NOMO-1 treated with DMSO at 0.1 percent for 48 hours (cell line): ENCODE results near the gene SQOR.

Experiments used
- DNase-seq: peaks from one replicate; lab custom pipeline; 2025; ENCODE audit not compliant: unreplicated experiment; lab: John Stamatoyannopoulos, UW

Gene SQOR

DNA sequence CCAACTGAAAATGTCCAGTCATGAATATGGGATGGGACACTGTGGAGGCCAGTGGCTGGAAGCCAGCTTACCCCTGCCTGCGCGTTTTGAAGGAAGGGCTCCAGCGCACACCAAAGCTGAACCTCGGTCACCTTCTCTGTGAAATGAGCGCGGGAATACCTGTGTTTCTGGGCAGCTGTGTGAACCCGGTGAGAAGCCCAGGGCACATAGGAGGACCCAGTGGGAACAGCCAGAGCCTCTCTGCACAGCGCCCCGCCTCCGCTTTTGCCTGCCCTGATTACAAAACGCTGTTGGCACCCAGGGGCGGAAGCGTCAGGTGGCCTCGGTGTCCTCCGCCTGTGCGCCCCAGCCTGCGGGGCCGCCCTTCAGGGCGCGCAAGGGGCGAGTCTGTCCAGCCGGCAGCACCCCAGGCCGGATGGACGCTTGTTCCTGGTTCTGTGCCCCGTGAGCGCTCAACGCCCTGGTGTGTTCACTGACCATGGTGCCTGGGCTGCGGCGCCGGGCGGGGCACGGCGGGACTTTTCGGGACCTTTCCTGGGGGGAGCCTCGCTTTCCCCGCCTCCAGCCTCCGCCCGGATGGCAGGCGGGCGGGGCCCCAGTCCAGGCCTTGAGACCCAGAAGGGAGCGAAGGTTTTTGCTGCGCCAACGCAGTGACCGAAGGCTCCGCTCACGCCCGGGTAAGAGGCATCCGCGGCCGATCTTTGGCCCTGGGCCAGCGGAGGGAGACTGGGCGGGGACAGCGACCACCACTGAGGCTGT, at the start of gene SQOR:
SQOR (plus strand) TSS at position 598 of the 759 bp plus-strand sequence. CDS start 23,895 bp downstream, outside the sequence.
- peak; percentile 84 for DNase-seq

DNA sequence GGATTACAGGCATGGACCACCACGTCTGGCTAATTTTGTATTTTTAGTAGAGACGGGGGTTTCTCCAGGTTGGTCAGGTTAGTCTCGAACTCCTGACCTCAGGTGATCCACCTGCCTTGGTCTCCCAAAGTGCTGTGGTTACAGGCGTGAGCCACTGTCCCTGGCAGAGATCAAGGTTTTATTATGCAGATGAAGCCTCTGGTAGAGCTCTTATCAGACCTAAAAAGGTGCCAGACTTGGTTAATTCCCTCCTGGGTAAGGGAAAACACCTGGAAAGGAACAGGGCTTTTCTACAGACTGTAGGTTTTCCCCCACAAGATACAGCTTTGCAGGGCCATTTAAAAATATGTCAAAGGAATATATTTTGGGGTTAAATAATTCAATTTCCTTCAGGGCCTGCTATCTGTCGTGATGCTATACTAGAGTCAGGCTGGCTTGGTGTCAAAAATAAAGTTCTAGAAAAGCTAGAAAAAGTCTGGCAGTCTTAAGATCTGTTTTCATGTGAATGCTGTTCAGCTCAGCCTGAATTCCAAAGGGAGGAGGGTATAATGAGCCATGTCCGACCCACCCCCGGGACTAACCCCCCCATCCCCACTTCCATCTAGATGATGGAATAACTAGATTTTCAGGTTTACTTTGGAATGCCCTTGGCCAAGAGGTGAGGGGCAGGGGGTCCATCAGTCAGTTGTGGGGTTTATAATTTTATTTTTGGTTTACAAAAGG, 49.6 kb upstream of the SQOR start:
- no peak for DNase-seq

GRCh38 chr15:45586125-45586524, 48.7 kb upstream of the SQOR start:
- no peak for DNase-seq

- no peak for DNase-seq
Measured at GRCh38 chr15:45586601-45587094, 48.2 kb upstream of the SQOR start.

- DNase-seq, result peak; percentile 86
Measured at GRCh38 chr15:45587095-45587862, 47.5 kb upstream of the SQOR start, which contains the start of gene BLOC1S6. Gene BLOC1S6 (plus strand): TSS chr15:45587379. CDS start chr15:45587444, 65 bp downstream.

DNA sequence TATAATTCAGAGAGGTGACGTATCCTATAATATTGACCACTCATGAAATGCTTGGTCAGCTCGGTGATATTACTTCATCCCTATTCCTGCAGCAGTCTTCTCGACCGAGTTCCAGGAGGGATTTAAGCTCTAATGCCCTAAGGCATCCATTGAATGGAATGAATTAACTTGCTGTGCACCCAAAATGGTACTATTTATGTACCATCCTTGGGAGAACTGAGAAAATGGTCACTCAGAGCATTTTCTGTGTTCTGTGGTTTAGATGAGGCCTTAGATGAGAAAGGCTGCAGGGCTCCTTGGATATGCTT, 47.0 kb upstream of the SQOR start:
- DNase-seq, result no peak

DNA sequence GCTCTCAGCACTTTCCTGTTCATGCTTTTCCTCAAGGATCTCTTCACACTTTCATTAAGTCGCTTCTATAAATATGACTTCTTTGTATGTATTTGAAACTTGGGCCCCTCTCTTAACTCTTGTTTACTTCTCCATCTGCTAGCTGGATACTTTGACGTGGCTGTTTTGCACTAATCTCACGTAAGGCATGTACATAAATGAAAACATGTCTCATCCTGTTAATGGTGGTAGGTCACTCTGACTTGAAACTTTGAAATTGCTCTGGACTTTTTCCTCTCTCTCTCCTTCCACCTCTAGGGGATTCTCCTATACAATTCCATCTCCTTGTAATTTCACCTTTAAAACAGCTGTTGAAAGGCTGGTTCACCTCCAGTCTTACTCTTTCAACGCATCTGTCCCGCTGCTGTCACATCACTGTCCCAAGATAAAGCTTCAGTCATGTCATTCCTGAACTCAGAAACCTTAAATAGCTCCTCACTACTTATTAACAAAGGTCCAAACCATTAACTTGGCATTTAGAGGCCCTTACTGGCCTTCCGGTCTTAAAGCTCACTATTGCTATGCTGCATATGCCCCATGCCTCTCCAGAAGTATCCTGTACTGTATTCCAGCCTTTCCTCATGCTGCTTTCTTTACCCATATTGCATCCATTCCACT, 46.5 kb upstream of the SQOR start:
- peak; percentile 15 for DNase-seq

GRCh38 chr15:45589256-45589655, 45.6 kb upstream of the SQOR start:
- DNase-seq, result no peak

DNA sequence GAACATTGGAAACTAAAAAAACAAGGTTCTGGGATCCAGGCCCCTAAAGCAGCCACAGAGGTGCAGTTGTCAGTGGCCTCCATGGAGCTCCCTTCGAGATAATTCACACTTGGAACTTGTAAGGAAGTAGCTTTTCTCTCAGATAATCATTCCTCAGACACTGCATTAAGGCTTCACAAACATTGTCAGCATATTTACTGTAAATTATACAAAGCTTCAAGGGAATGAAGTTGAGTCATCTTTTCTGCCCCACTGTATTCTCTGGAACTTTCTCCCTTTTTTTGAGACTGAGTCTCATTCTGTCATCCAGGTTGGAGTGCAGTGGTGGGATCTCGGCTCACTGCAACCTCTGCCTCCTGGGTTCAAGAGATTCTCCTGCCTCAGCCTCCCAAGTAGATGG, 40.5 kb upstream of the SQOR start:
- no peak for DNase-seq

- no peak for DNase-seq
Measured at GRCh38 chr15:45594835-45595530, 39.8 kb upstream of the SQOR start.

- DNase-seq, result peak; percentile 83
Measured at GRCh38 chr15:45603881-45604280, 30.9 kb upstream of the SQOR start.

- peak; percentile 73 for DNase-seq
Measured at GRCh38 chr15:45604326-45604725, 30.5 kb upstream of the SQOR start.

DNA sequence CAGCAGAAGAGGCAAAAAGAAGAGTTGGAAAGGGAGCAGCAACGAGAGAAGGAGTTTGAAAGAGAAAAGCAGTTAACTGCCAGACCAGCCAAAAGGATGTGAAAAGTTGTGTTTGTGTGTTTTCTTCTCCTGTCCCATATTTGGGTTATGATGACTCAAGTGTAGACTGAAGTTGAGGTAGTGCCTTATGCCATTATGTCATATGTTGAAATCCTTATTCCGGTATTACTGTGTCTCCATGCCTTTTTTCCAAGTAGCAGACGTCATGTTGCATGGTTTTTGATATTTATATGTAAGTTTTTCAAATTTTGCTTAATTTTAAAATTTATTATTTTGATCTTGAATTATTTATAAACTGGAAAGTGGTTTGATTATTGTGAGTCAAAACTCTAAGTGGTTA, 28.4 kb upstream of the SQOR start:
- DNase-seq, result no peak

- DNase-seq, result peak; percentile 80
Measured at GRCh38 chr15:45606841-45607240, 28.0 kb upstream of the SQOR start.

DNA sequence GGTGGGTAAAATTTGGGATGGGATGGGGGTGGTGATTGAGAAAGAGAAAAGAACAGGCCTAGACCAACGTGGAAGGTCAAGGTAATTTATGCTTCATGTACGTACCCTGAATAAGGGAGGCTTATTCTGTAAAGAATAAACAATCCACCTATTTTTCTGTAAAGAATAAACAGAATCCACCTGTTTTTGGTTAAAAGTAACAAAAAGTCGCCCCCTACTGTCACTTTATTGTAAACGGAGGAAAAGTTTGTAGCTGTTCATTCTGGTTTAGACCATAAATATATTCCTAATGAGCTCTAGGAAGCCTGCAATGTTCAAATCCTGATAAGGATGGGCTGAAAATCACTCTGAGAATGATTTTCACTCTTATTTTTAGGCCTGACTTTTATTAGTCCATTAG, 23.5 kb upstream of the SQOR start:
- DNase-seq, result peak; percentile 24

DNA sequence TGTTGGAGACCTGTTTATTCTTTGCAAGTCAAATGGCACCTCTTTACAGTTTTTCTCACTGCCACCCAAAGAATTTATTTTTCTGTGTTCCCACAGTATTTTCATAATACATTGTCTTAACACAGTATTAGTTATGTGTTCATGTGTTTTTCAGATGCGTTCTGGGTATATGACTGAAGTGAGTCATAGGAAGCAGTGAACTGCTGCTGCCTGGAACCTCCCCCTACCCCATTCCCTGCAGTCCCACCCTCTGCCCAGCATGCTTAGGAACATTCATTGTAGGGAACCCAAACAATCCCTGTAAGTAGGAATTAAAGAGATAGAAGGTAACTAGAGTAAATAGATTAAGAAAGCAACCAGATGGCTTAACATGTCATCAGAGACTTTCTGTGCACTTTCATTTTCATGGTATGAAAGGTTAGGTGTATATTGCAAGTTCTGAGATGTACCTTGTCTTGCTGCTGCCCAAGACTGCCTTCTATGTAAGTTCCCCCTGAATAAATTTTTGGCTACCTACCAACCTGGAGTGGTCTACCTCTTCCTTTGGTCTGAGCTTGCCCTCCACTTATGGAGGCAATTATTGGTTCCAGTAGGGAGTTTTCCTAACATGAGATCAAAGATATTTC, 21.9 kb upstream of the SQOR start:
- DNase-seq, result no peak

DNA sequence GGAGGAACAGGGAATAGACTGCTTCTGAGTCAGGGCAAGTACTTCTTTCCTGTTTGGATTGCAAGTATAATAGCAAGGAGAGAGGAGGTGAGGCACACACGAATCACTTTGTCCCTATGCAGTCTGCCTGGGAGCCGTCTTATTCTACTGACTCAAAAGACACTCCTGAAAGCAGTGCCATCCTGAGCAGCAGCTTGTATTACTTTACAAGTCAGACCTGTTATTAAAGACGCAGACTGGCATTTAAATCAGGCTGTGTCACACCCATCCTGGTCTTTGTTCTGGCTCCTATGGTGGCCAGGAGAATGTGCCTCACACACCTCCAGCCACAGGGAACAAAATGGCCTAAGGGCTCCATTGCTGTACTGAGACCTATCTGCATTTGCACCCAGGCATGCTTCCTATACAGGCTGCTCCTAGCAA, 17.9 kb upstream of the SQOR start:
- no peak for DNase-seq

DNA sequence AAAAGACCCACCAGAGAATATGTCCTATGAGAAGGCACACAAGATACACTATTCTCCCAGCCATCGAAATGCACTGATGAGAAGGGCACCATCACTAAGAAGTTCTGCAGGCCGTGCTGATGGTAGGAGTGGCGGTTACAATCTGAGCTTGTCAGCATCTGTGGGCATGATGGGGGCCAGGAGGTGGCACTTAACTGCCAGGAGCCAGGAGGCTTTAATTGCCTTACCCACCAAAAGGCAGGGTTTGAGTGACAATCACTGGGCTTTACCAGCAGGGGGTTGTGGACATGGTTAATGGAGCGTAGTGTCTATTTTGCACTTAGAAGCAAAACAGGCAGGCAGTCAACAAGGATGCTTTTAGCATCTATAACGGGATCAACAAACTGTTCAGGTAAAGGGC, 16.0 kb upstream of the SQOR start:
- DNase-seq, result peak; percentile 35

DNA sequence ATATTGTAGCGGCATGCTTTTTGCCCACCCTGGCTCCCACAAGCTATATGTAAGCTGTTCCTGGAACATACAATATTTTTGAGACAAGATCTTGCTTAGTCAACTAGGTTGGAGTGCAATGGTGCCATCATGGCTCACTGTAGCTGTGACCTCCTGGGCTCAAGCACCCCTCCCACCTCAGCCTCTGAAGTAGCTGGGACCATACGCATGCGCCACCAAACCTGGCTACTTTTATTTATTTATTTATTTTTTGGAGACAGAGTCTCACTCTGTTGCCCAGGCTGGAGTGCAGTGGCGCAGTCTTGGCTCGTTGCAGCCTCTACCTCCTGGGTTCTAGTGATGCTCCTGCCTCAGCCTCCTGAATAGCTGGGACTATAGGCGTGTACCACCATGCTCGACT, 6.7 kb upstream of the SQOR start:
- DNase-seq, result no peak
